ENCODE measurements around the gene HABP2. TPM values are rescaled to one million over a fixed set of nuclear protein-coding genes. Genes with fewer than 3 reads are reported as not detected.

HABP2 gene
- total RNA-seq, 1 donor, result not detected

DNA sequence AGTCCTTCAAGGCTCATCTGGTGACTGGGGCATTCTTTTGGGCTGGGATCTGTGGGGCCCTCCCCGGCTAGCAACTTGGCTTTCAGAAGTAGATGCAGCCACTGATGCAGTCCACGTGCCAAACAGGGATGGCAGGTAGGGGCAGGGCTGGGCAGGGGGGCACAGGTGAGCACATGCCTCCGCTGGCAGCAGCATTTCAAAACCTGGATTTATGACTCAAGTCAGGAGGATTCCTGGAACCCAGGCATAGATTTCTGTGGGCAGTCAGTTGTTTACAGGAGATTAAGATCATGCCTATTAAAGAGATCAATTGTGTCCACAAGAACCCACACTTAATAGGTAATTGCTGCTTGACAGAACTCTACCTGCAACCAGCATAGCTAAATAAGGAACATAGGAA lies 839 bp upstream of the HABP2 start:
- no peak overlapping the region for H3K4me3 ChIP-seq (ENCODE audit: low read depth, low read length)
- no peak for DNase-seq (ENCODE audit: low read depth)
- TF ChIP-seq, protein P1, sequence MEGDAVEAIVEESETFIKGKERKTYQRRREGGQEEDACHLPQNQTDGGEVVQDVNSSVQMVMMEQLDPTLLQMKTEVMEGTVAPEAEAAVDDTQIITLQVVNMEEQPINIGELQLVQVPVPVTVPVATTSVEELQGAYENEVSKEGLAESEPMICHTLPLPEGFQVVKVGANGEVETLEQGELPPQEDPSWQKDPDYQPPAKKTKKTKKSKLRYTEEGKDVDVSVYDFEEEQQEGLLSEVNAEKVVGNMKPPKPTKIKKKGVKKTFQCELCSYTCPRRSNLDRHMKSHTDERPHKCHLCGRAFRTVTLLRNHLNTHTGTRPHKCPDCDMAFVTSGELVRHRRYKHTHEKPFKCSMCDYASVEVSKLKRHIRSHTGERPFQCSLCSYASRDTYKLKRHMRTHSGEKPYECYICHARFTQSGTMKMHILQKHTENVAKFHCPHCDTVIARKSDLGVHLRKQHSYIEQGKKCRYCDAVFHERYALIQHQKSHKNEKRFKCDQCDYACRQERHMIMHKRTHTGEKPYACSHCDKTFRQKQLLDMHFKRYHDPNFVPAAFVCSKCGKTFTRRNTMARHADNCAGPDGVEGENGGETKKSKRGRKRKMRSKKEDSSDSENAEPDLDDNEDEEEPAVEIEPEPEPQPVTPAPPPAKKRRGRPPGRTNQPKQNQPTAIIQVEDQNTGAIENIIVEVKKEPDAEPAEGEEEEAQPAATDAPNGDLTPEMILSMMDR (IDR thresholded peaks at IDR 0.05; ENCODE audit: insufficient read depth, low read depth, low read length), result no peak

DNA sequence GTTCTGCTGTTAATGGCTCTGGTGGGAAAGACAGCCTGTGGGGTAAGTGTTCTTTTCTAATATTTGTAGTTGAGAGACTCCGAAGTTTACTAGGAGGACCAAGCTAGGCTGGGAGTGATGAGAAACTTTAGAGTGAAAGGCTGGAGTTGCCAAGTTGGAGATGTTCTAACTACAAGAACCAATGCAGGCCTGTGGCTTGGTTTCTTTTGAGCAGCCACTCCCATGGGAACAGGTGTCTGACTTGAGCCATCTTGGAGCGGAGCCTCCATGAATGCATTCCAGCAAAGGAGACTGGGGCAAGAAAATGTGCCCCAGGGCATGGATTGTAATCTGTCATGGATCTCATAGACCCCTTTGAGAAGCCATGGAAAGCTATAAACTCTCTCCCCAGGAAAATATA lies 296 bp downstream of the HABP2 start:
- H3K4me3 ChIP-seq (ENCODE audit: low read depth, low read length), result no peak overlapping the region
- TF ChIP-seq, protein P1 (IDR thresholded peaks at IDR 0.05; ENCODE audit: insufficient read depth, low read depth, low read length), result no peak

DNA sequence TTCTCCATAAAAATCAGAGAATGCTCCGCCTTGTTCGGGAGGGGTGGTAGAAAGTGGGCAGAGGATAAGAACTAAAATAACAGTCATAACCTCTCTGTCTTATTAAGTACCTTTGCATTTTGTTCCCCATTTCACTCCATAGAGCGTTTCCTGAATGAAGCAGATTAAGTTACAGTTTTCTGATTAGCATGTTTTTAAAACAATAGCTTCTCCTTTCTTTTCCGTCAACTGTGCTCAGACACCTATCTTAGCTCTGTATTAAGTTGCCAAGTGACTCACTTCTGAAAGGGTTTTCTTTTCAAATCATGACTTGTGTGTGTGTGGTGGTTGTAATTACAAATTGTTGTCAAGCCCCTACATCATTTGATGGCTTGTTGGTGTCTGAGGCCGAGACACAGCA lies 1.4 kb downstream of the HABP2 start:
- TF ChIP-seq, protein P1 (IDR thresholded peaks at IDR 0.05; ENCODE audit: insufficient read depth, low read depth, low read length), result no peak
- no peak for DNase-seq (ENCODE audit: low read depth)
- no peak overlapping the region for H3K4me3 ChIP-seq (ENCODE audit: low read depth, low read length)

More for the DNA sequence above, 296 bp downstream of the HABP2 start:
- DNase-seq (ENCODE audit: low read depth), result no peak

DNA sequence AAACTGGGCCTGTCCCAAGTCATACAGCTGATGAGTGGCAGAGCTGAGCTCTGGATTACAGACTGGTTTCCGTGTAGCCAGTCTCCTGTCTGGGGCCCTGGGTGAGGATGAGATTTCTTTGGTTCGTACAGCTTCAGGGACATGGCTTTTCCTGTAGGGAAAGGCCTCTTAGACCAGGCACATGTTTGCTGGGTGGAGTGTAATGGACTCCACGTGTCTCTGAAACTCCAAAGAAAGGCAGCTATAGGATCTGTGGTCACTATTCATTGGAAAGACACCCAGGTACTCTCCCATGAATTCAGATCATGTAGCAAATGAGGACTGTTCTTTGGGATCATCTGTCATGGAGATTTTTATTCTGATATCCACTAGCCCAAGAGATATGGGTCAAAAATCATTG lies 2.4 kb downstream of the HABP2 start:
- TF ChIP-seq, protein P1 (IDR thresholded peaks at IDR 0.05; ENCODE audit: insufficient read depth, low read depth, low read length), result no peak
- DNase-seq (ENCODE audit: low read depth), result no peak
- no peak overlapping the region for H3K4me3 ChIP-seq (ENCODE audit: low read depth, low read length)

DNA sequence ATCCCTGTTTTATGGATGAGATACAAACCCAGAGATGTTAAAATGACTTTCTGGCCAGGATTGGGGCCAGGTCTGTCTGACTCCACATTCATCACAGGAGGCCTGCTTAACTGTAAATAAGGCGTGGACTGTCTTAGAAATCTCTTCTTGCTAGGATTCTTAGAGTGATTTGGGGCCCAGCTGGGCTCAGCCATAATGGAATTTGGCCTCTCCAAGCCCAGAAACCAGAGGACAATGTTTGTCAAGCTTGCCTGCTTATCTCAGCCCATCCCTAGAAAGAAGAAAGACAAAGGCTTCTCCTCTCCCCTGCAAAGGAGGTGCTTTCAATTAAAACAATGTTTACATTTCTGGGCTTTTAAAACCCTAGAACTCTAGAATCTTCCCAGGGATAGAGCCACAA lies 2.9 kb downstream of the HABP2 start:
- TF ChIP-seq, protein P1 (IDR thresholded peaks at IDR 0.05; ENCODE audit: insufficient read depth, low read depth, low read length), result no peak

DNA sequence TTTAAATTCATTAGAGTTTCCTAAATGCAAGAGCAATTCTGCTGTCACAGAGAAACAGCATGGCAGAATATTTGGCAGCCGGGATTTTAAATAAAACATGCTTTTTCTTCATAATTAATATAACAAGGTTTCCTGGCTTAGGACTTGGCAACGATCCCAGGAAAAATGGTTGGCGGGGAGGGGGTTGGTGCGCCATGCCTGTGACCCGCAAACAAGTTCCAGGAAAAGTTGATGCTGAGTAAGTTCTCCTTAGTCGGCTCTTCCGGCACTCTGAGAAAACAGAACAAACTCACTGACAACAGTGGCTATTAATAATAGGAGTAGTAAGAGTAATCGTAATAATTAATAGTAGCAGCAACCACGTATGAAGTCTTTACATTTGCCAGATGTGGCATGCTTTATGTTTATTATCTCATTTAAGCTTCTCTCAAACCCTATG lies 4.6 kb downstream of the HABP2 start:
- TF ChIP-seq, protein P1 (IDR thresholded peaks at IDR 0.05; ENCODE audit: insufficient read depth, low read depth, low read length), result no peak
- DNase-seq (ENCODE audit: low read depth), result no peak
- H3K4me3 ChIP-seq (ENCODE audit: low read depth, low read length), result no peak overlapping the region

More for the DNA sequence above, 2.9 kb downstream of the HABP2 start:
- no peak overlapping the region for H3K4me3 ChIP-seq (ENCODE audit: low read depth, low read length)
- DNase-seq (ENCODE audit: low read depth), result no peak

DNA sequence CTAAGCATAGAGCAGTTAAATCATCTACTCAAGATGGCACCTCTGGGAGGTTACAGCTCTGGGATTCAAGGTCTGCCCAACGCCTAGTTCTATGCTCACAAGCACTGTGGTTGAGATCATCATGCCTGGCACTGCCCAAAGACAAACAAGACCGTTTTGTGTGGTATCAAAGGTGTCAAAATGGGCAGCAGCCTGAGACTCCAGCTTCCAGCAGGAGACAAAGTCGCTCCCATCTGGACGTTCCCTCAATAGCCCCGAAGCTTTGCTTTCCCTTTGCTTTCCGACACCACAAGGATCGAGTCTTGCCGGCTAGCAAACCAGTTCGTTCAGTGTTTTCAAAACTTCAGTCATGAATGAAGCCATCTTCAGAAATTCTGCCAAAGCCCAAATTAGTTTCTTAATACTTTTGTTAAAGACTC lies 5.1 kb downstream of the HABP2 start:
- no peak for DNase-seq (ENCODE audit: low read depth)
- H3K4me3 ChIP-seq (ENCODE audit: low read depth, low read length), result no peak overlapping the region
- TF ChIP-seq, protein P1 (IDR thresholded peaks at IDR 0.05; ENCODE audit: insufficient read depth, low read depth, low read length), result no peak

Measured in fibroblast of villous mesenchyme (primary cell).